Measurements from ENCODE around the gene PDE6B.

GRCh38 chr4:685679-686412, 60.5 kb downstream of the PDE6B start:
- TF ChIP-seq CTCF (IDR thresholded peaks at IDR 0.05) (no peak), EP300 (IDR thresholded peaks at IDR 0.05) (no peak)
